Medulla oblongata (tissue), 1 donor: ENCODE measurements around the gene PLAAT2.

Source experiments
- DNase-seq: peaks from one replicate; pipeline ENCODE4 v3.0.0-alpha.2; 2015; ENCODE audit errors: extremely low spot score

Gene PLAAT2

GRCh38 chr11:63518548-63518947, 44.6 kb downstream of the PLAAT2 start:
- no peak for DNase-seq

- DNase-seq: no peak
Observed at GRCh38 chr11:63517156-63517555, 46.0 kb downstream of the PLAAT2 start.

- no peak for DNase-seq
Observed at GRCh38 chr11:63516109-63516508, 47.1 kb downstream of the PLAAT2 start.

- no peak for DNase-seq
Observed at GRCh38 chr11:63512816-63513215, 50.4 kb downstream of the PLAAT2 start.

- DNase-seq: peak; percentile 47
Observed at GRCh38 chr11:63511048-63511748, 52.0 kb downstream of the PLAAT2 start.

GRCh38 chr11:63510360-63511047, 52.7 kb downstream of the PLAAT2 start:
- DNase-seq: peak; percentile 96

GRCh38 chr11:63508745-63509144, 54.4 kb downstream of the PLAAT2 start:
- no peak for DNase-seq

- peak; percentile 95 for DNase-seq
Observed at GRCh38 chr11:63508009-63508408, 55.2 kb downstream of the PLAAT2 start.

- DNase-seq: no peak
Observed at GRCh38 chr11:63507511-63507910, 55.7 kb downstream of the PLAAT2 start.

- DNase-seq: no peak
Observed at GRCh38 chr11:63506876-63507275, 56.3 kb downstream of the PLAAT2 start.

- DNase-seq: no peak
Observed at GRCh38 chr11:63505857-63506528, 57.2 kb downstream of the PLAAT2 start, which contains the start of gene LGALS12. Gene LGALS12, plus strand, starts transcription at chr11:63506084. Its CDS starts 375 bp downstream, at chr11:63506459.

GRCh38 chr11:63504933-63505586, 58.1 kb downstream of the PLAAT2 start:
- DNase-seq: peak; percentile 65

GRCh38 chr11:63504054-63504453, 59.1 kb downstream of the PLAAT2 start:
- DNase-seq: no peak

- DNase-seq: peak; percentile 35
Observed at GRCh38 chr11:63503492-63503891, 59.7 kb downstream of the PLAAT2 start.
